K562 (cell line): ENCODE measurements around the gene LRP1B. TPM values are rescaled to one million over a fixed set of nuclear protein-coding genes. Genes with fewer than 3 reads are reported as not detected.

Experiments used
- ATAC-seq: fragments of 200-7000 bp; cut with Tn5 transposase; 3 replicates; pipeline ENCODE4 v1.9.1; 2020; ENCODE audit warnings: moderate library complexity
- BruUV-seq: library from RNA; stranded (reverse); fragments of 400-500 nt; replicated peaks from 2 replicates; lab custom pipeline; 2021; lab: Mats Ljungman, UMichigan
- CTCF ChIA-PET: fragments of 300-600 bp; formaldehyde crosslinking; extraction: SDS; loops from one replicate; lab custom pipeline; 2021; ENCODE audit warnings: low intra/inter-chr PET ratio; lab: Yijun Ruan, JAX
- POLR2A ChIA-PET: fragments of 300-600, 350-650 bp; sonication (Branson Sonifier 250); formaldehyde crosslinking; extraction: SDS; loops from one replicate; lab custom pipeline; 2021; ENCODE audit warnings: antibody characterized with exemption, inconsistent platforms; lab: Yijun Ruan, JAX
- DNase-seq, 4 experiments: peaks; one replicate each; pipeline versions ENCODE4 v3.0.0 to v3.0.0-alpha.2; 2011 to 2018; ENCODE audit warnings: low spot score in 3 of 4, mixed read lengths in 3 of 4; ENCODE audit errors: extremely low read depth in 1 of 4
- FAIRE-seq: peaks from 2 replicates; lab custom pipeline; 2011; peaks lifted over from hg19 to GRCh38; lab: Jason Lieb, UNC
- H2AFZ ChIP-seq: 2 replicates; pipeline ENCODE4 v1.6.0; 2011; ENCODE audit warnings: low read depth, low read length, control low read depth, inconsistent platforms
- H3K27ac ChIP-seq: fragments of 200-600 bp; 3 replicates; pipeline ENCODE4 v1.8.0; 2011; ENCODE audit warnings: low read depth, mild to moderate bottlenecking, control low read depth, inconsistent platforms, low read length, moderate library complexity, mixed read lengths; ENCODE audit errors: extremely low read depth
- H3K27me3 ChIP-seq, 2 experiments: fragments of 300-600 bp in 1 of 2; 2 replicates in 1 of 2; 3 replicates in 1 of 2; pipeline versions ENCODE4 v1.6.0 to v1.8.0; 2011; ENCODE audit warnings: inconsistent platforms in 2 of 2, low read length in 2 of 2, mild to moderate bottlenecking in 1 of 2, mixed read lengths in 1 of 2, moderate library complexity in 1 of 2; ENCODE audit not compliant: control insufficient read depth in 2 of 2, insufficient read depth in 2 of 2
- H3K36me3 ChIP-seq: fragments of 300-600 bp; 3 replicates; pipeline ENCODE4 v1.8.0; 2011; ENCODE audit warnings: mild to moderate bottlenecking, low read length, inconsistent platforms; ENCODE audit not compliant: control insufficient read depth, insufficient read depth
- H3K4me1 ChIP-seq, 2 experiments: fragments of 200-600 bp in 1 of 2; replicated peaks in 1 of 2; 2 replicates in 1 of 2; 3 replicates in 1 of 2; pipeline versions ENCODE4 v1.5.1 to v1.8.0; 2011; ENCODE audit warnings: inconsistent platforms in 2 of 2, low read length in 2 of 2, mild to moderate bottlenecking in 1 of 2, mixed read lengths in 1 of 2, moderate library complexity in 1 of 2; ENCODE audit not compliant: control insufficient read depth in 2 of 2, insufficient read depth in 2 of 2
- H3K4me2 ChIP-seq: 2 replicates; pipeline ENCODE4 v1.6.1; 2011; ENCODE audit warnings: low read length, control low read depth, inconsistent platforms, mixed read lengths; ENCODE audit not compliant: insufficient read depth
- H3K4me3 ChIP-seq: fragments of 200-600 bp; sonication (generic), shearing (Covaris generic); 2 replicates; pipeline ENCODE4 v1.5.1; 2016; ENCODE audit warnings: control low read depth, inconsistent platforms
- H3K79me2 ChIP-seq: fragments of 200-600 bp; 3 replicates; pipeline ENCODE4 v1.8.0; 2011; ENCODE audit warnings: low read length, inconsistent platforms; ENCODE audit not compliant: control insufficient read depth, insufficient read depth
- H3K9ac ChIP-seq, 2 experiments: 2 replicates each; pipeline versions ENCODE4 v1.6.0 to v1.6.1; 2011; ENCODE audit warnings: low read depth in 2 of 2, low read length in 2 of 2, control low read depth in 1 of 2, inconsistent platforms in 1 of 2, mild to moderate bottlenecking in 1 of 2, mixed read lengths in 1 of 2; ENCODE audit not compliant: insufficient read depth in 1 of 2
- H3K9me1 ChIP-seq: one replicate; pipeline ENCODE4 v1.6.0; 2011; ENCODE audit warnings: inconsistent platforms, mild to moderate bottlenecking, low read length, moderate library complexity; ENCODE audit not compliant: control insufficient read depth, insufficient read depth
- H3K9me3 ChIP-seq: replicated peaks from 2 replicates; pipeline ENCODE4 v1.5.1; 2011; ENCODE audit warnings: low read depth, low read length, inconsistent platforms; ENCODE audit not compliant: control insufficient read depth, insufficient read depth
- H4K20me1 ChIP-seq: replicated peaks from 2 replicates; pipeline ENCODE4 v1.6.1; 2011; ENCODE audit warnings: low read length, inconsistent platforms, mixed read lengths; ENCODE audit not compliant: control insufficient read depth, insufficient read depth
- CHD4 ChIP-seq: fragments of 200-600 bp; sonication (generic); IDR thresholded peaks from 3 replicates; pipeline ENCODE4 v1.6.1; 2012; ENCODE audit warnings: low read depth, mild to moderate bottlenecking, mixed read lengths, low read length, inconsistent platforms; ENCODE audit not compliant: insufficient read depth, insufficient replicate concordance, poor library complexity, severe bottlenecking
- EP300 ChIP-seq: IDR thresholded peaks from 2 replicates; pipeline ENCODE4 v1.6.1; 2012; ENCODE audit warnings: low read length, improper control_type of control experiment
- HINFP ChIP-seq: fragments of 450-650 bp; conservative IDR thresholded peaks from 2 replicates; pipeline ENCODE4 v1.6.1; 2016; ENCODE audit warnings: missing genetic modification characterization, low read depth, mild to moderate bottlenecking, control low read depth, missing compliant biosample characterization
- ILK ChIP-seq: fragments of 450-650 bp; IDR thresholded peaks from 2 replicates; pipeline ENCODE4 v1.6.1; 2016; ENCODE audit warnings: missing genetic modification characterization, low read depth, mild to moderate bottlenecking, missing compliant biosample characterization, moderate library complexity, borderline replicate concordance
- MTA3 ChIP-seq: fragments of 450-650 bp; formaldehyde crosslinking; IDR thresholded peaks from 2 replicates; pipeline ENCODE4 v1.6.1; 2017; ENCODE audit warnings: mild to moderate bottlenecking, borderline replicate concordance
- ZNF239 ChIP-seq: fragments of 250-450 bp; sonication (Bioruptor Pico); IDR thresholded peaks from 2 replicates; pipeline ENCODE4 v1.4.0; 2020; ENCODE audit warnings: mild to moderate bottlenecking
- ZNF79 ChIP-seq: fragments of 250-450 bp; sonication (Bioruptor Pico); IDR thresholded peaks from 2 replicates; pipeline ENCODE4 v1.4.0; 2020; ENCODE audit warnings: low read depth, mild to moderate bottlenecking, moderate library complexity
- WGBS: fragments of 100-300 bp; shearing (Covaris generic); methylation state at CpG from one replicate; pipeline ENCODE4 v1.1.6; 2016; ENCODE audit warnings: low coverage, mixed read lengths; ENCODE audit not compliant: insufficient coverage; ENCODE audit errors: missing lambda C conversion rate; 5-methylcytosine and 5-hydroxymethylcytosine counted together
- in situ Hi-C: fragments of 300-500 bp; cut with MboI; formaldehyde crosslinking; loops from 4 replicates; pipeline ENCODE4 v1.15.0; 2018; ENCODE audit warnings: inconsistent platforms, mixed read lengths
- intact Hi-C: fragments of 100-400 bp; cut with micrococcal nuclease; formaldehyde crosslinking; loops from 2 replicates; pipeline ENCODE4 v1.14.2; 2022
- polyA plus RNA-seq, 8 experiments: library from polyadenylated mRNA; depleted of rRNA in 4 of 8; stranded (reverse) in 5 of 8; unstranded in 3 of 8; fragments of >200 nt; fragmentation: Nextera tagmentation in 2 of 8; fragmentation: Illumina TruSeq in 1 of 8; extraction: Ambion mirVana in 2 of 8; extraction: Trizol in 1 of 8; gene quantifications; 2 replicates each; pipeline versions ENCODE4 v1.2.1 to v1.2.3, GENCODE V29; 2011 to 2014; ENCODE audit warnings: inconsistent platforms in 1 of 8, missing spikeins in 1 of 8
- total RNA-seq, 7 experiments: library from RNA; depleted of rRNA in 6 of 7; stranded (reverse); fragments of >200 nt in 6 of 7; fragmentation: Illumina TruSeq in 2 of 7; extraction: Trizol in 2 of 7; gene quantifications; 2 replicates each; pipeline versions ENCODE4 v1.2.1 to v1.2.3, GENCODE V29; 2011 to 2021; ENCODE audit warnings: low replicate concordance in 1 of 7

Gene LRP1B
- total and polyA plus RNA-seq, 9 of the 15 experiments (the other 6 are each of a cell fraction or from before 2014, with no cell fraction given): not detected

- H3K79me2 ChIP-seq: no peaks in the 10 kb centered on the region
- in situ Hi-C loops: no loop called here
- DNase-seq (no peak), ATAC-seq (no peak)
- no peaks in the 10 kb centered on the region for H3K9me3 ChIP-seq
- no peaks in the 10 kb centered on the region for H3K27me3 ChIP-seq
- 1% methylated on average over 5 of the region's 5 CpGs for WGBS
- no peak overlapping the region for H3K4me3 ChIP-seq
- POLR2A ChIA-PET: no interaction called here
- H3K4me2 ChIP-seq: no peak overlapping the region
- no peaks in the 10 kb centered on the region for H3K36me3 ChIP-seq
- CTCF ChIA-PET: no interaction called here
- TF ChIP-seq CHD4 (no peak), MTA3 (no peak), ZNF79 (CRISPR knock-in tag) (no peak), ZNF239 (no peak), ILK (tag) (no peak), EP300 (no peak), HINFP (tag) (no peak)
- TF ChIP-seq, all 486 proteins: peak for 0
- H4K20me1 ChIP-seq: no peaks in the 10 kb centered on the region
- H2AFZ ChIP-seq: no peak overlapping the region
- no peak for FAIRE-seq
- H3K9ac ChIP-seq: no peak overlapping the region
- intact Hi-C loops: no loop called here
- no peaks in the 10 kb centered on the region for H3K4me1 ChIP-seq
- no TSS peak for BruUV-seq
- no peaks in the 10 kb centered on the region for H3K9me1 ChIP-seq
- no peak overlapping the region for H3K27ac ChIP-seq
Observed at GRCh38 chr2:141528990-141529389, 601.8 kb downstream of the LRP1B start.
